GM21515 (cell line): ENCODE results near the gene LRMDA.

Experiments used
- ATAC-seq: cut with Tn5 transposase; IDR thresholded peaks from one replicate; pipeline ENCODE4 v1.9.1; 2021; ENCODE audit not compliant: unreplicated experiment

LRMDA gene

DNA sequence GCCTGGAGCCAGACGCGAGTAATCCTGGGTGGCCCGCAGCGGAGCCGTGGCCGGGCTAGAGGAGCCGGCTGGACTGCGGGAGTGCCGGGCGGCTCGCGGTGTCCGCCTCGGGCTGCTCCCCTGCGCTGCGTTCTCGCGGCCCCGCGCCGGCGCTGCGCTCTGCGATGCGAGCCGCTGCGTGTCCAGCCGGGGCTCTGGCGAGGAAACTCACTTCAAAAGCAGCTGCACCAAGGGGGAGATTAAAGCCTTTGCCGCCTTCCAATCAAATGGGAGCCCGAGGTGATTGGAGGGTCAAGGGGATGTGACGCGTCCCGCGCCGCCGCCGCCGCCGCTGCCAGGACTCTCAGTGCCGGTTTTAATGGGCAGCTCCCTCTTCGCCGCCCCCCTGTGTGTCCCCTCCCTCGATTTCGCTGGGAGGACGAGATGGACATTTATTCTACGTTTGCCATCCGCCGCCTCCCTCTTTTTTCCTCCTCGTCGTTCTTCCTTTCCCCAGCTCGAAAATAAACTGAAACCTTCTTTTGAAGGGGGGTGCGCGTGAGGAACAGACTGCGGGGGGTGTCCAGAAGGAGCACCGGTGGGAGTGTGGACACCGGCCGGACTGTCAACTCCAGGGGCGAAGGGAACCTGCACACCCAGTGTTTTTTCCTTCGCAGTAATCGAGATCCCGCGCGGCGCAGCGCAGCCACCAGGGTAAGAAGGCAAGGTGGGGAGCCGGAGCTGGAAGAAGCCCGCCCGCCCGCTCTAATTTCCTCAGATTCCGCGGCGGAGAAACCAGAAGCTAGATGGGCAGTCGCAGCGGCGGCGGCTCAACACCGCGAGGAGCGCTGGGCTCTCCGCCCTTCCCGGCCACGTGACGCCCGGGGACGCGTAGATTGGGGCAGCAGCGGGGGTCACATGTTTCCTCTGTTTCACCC, 29.6 kb upstream of the LRMDA start, which contains the start of gene ZNF503:
ZNF503 (minus strand) TSS at position 196 of the 917 bp plus-strand sequence. CDS start 345 bp downstream, outside the sequence.
- peak; percentile 48 for ATAC-seq

DNA sequence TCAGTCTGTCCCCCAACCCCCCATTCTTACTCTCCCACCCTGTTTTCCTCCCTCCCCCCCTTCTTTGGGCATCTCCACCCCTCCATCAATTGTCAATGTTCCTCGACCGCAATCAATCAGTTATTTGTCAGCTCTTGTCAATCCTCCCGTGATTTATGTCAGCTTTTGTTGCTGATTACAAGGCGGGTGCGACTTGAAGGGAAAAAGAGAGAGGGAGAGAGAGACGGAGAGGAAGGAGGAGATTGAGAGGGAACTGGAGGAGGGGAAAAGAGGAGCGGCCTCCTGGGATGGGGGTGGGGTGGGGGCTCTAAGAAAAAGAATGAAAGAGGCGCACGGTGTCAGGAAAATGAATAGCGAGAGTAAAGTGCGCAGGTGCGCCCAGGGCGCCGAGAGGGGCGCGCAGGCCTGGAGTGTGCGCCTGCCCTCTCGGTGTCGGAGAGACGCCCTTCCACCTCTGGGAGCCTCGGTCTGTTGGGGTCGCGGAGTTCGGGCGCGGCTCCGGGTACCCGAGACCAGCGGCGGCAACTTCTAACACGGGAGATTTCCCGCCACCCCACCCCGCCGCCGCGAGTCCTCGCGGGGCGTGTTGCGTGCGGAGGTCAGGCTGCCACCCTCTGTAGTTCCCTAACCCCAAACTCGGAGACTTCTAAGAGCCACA, 28.8 kb upstream of the LRMDA start:
- ATAC-seq = no peak

DNA sequence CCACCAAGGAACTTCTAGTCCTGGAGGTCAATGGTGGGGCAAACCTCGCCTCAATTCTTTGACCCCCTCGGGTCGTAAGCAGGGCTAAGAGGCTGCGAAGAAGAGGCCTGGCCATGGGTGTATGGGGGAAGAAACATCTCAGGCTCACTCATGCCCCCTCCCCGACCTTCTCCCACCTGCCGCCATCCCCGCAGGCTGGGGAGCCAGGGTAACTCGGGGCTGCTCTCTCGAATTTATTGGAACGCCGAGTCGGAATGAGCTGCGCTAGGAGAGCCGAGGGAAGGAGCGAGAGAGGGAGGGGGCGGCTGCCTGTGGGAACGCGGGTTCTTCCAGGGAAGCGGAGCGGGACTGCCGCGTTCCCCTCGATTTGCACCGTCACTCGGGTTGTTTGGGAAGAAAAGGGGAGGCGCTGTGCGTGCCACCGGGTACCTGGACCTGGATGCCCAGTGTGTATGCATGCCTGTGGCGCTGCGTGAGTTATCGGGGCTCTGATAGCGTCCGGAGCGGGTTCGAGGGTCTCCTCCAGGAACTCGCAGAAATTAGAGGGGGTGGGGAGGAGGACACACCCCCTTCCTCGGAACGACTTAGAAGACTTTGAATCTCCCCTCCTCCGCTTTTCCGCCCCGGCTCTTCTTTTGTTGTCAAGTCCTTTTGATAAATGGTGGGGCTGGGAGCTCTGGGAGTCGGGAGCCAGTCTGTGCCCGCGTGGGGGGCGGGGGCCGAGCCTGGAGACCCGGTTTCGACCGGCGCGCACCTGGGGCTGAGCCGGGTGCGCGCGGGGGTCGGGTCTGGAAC, 28.1 kb upstream of the LRMDA start:
- no peak for ATAC-seq

DNA sequence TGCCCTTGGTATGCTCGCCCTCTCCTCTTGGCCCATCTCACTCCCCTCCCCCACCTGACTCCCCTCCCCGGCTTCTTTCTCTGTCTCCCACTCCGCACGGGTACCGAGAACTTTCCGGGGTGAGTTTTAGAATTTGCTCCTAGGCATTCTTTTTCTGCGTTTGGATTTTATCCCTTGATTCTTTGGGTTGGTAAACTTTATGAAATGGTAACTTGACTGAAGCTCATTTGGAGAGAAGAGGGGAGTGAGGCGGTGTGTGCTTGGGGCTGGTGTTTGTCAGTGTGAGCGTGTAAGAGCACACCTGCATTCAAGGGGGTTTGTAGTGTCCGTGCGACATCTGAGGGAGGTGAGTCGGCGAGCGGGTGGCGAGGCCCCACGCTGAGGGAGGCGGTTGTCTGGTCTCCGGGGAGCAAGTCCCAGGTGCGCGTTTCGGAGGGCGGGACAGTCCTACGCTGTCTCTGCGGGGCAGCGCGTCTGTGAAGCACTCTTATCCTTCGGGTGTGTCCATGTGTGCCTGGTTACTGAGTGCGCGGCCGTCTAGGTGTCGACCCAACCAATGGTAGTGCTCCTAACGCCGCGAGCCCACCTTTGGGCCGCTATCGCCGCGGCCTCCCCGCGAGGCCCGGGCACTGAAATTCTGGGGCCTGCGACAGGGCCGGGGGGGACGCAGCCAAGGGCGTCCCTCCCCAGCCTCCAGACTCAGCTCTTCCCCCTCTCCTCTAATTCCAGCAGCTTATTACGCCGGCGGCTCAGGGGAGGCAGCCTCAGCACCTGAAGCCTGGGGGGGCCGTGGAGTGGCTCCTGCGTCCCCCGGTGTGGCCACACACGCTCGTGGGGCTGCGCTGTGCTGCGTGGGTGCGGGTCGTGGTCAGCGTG, 27.2 kb upstream of the LRMDA start:
- ATAC-seq = no peak

DNA sequence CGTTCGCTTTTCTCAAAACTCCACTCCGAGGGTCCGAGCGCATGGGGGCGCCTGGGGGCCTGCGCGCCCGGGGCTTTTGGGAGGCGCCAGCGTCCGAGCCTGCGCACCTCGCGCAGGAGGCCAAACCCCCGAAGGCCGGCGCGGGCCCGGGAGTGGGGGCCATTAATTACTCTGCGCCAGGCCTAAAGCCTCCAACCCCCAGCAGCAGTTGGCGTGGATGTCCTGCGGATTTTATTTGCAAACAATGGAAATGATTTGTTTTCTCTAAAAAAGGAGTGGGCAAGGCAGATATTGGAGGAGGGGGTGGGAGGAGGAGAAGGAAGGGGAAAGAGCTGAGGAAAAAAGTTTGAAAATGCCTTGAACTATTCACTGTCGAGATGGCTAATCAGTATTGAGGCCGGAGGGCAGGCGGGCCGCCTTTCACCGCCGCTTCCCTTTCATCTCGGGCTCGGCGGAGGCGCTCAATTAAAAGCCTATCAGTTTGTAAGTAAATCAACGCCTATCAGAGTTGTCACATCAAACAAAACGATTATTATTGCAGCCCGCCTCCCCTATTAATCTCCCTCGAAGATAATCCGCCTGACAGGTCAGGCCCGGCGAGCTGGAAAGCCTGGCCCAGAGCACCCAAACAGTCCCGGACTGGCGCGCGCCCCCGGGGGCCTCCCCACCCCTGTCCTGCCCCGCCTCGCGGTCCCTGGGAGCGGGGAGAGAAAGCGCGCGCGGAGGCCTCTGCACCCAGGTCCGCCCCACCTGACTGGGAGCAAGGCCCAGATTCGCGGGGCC, 26.4 kb upstream of the LRMDA start:
- no peak for ATAC-seq

DNA sequence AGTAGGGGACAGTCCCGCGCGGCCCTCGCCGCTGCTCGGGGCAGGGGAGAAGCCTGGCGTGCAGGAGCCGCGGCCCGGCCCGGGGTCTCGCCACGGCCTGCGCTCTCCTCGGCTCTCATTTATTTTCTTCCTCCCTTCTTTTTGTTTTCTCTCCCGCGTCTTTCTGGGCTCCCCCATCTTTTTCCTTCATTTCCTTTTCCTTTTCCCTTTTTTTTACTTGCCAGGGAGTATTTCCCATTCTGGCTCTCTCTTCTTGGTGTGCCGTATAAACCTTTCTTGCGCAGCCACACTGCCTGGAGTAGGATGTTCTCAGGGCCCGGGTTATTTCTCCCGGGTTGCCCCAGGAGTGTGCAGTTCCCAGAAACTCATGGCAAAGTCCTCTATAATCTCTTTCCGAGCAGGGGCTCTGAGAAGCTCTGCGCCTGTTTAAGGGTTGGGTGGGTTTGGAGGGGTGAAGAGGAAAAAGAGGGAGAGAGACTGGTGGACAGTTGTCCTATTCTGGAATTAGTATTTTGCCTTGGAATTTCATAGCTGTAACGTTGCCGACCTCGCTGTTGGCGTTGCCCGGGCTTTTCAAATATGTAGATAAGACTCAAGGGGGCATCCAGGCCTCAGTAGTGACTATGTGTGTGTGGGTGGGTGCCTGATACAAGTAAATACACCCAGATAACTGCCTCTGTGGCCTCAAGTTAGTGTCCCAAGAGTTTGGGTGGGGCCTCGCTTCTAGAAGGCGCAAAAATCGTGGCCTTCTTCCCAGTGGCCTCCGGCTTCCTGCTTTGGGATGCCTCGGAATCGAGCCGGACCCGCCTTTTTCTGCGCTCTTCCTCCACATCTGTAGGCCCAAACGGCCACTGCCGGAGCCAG, 25.6 kb upstream of the LRMDA start:
- no peak for ATAC-seq

DNA sequence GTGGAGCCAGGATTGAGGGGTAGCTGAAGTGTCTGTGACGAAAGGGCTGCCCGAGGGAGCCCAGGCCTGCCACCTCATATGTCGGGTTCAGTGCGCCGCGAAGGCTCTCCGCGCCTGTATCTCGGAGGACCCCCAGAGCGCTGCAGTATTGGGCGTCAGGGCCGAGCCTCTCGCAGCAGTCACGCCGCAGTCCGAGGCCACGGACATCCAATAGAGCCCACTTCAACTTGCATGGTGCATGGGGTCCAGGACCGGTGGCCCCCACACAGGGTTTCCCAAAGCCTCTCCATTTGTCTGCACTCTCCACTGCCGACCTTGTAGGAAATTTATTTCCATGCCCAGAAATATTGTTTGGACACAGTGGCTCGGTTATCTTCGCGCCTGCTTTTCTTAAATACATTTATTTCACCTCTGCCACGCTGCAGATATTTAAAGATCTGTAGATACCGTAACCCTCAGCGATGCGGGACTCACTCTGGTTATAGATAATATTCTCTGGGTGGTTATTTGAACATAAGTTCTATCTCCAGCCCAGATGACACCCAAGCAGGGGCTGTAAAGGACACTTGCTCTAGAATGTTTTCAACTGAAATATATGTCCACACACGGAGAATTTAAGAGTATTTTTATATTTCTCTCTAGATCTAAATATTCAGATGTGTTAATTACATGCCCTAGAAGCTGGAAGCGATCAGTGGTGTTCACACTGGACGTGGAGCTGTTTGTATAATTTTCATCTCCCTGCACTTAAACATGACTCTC, 24.8 kb upstream of the LRMDA start:
- no peak for ATAC-seq

DNA sequence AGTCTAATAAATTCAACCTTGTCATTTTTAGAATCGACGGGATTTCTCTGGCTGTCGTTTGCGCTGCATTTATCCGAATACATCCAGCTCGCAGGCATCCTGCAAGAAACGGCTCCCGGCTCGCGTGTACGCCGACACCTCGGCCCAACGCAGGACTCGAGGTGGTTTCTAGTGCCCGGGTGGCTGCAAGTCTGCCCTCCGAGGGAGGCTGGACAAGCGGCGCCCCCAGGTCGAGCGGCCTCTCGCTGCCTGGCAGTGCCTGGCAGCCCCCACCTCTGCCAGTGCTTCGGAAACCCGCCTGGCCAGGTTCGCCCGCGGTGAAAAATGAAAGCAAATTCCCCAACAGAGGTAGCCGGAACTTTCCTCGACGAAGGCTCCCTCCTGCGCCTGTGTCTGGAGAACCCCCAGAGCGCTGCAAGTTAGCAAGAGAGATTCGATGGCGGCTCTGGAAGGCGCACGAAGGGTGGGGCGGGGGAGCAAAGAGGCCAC, 24.2 kb upstream of the LRMDA start:
- no peak for ATAC-seq

DNA sequence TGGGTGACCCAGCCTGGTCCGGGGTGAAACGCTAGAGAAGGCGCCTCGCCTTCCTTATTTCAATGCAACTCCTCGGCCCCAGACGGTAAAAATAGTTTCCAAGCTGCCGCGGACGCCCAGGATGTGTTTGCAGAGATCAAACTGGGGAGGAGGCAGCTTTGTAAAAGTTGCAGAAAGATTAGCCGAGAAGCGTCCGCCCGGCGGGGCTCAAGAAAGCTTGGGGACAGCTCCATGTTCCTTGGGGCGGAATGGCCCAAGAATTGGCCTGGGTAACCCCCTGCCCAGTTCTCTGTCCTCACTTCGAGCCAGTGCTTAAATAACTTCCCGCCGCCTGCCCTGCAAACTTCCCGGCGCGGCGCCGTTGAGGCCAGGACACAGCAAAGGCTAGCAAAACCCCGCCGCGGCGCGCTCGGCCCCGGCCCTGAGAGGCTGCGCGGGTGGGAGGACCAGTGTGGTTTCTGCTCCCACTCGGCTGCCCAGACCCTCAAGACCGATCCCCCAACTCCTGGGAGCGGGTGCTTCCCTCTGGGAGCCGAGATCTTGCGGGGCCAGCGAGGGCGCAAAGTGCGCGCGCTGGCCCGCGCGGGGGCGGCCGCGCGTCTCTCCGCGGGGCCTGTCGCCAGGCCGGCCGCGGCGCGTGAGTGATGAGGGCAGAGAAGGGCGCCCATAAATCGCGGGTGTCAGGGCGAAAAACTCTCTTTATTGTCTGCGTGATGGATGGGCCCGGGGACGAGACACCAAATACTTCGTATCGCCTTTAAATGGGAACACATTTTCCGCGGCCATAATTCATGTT, 23.5 kb upstream of the LRMDA start:
- no peak for ATAC-seq

DNA sequence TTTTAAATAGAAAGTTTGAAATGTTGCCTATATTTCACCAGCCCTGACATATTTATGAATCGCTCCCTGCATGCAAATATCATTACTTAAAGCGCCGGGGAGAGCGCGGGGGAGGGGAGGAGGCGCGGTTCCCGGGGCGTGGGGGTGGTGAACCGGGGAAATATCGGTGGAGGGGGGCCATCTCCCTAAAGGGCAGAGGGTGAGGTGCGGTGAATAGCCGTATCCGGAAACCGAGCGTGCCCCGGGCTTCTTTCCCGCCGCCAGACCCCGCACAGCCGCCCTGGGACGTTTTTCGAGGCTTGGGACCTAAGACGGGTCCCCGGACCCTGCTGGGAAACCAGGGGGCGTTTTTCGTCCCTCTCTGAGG, 22.9 kb upstream of the LRMDA start:
- no peak for ATAC-seq

DNA sequence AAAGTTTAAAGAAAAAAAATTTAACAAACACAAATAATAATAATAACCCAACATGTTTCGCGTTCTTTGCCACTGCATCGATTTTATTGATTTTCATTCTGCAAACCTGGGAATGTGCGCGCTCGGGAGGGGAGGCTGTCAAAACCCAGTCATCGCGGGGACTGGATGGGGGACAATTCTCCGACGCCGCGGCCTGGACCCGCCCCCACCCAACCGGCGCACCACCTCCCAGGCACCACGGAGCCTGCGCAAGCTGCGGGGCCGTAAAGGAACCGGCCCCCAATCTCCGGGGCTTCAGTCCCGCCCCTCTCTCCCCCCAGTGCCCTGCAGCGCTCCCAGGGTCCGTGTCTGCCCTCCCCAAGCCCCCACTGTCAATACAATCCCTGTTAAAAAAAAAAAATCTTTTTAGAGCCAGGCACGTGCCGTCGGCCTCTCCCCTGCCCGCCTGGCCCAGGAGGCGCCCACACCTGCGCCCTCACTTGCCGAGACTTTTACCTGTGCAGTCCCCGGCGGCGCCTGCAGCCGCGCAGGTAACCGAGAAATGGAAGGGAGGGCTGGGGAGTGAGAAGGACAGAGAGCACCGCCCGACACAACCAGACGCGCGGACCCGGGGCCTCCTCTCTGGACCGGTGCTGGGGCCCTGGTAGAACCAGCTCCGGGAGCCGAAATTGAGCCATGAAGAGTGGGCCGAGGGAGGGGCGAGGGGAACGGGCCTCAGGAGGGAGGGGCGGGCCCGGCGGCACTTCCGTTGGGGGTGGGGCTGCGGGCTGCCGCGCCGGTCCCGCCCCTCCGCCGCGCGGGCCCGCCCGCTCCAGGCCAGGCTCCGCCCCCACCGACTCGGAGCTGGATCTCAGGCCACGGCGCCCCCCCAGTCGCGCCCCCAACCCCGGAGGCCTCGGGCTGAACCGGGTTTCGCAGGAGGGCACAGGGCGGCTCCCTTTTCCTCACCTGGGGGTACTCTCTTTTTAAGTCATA, 22.2 kb upstream of the LRMDA start:
- no peak for ATAC-seq

DNA sequence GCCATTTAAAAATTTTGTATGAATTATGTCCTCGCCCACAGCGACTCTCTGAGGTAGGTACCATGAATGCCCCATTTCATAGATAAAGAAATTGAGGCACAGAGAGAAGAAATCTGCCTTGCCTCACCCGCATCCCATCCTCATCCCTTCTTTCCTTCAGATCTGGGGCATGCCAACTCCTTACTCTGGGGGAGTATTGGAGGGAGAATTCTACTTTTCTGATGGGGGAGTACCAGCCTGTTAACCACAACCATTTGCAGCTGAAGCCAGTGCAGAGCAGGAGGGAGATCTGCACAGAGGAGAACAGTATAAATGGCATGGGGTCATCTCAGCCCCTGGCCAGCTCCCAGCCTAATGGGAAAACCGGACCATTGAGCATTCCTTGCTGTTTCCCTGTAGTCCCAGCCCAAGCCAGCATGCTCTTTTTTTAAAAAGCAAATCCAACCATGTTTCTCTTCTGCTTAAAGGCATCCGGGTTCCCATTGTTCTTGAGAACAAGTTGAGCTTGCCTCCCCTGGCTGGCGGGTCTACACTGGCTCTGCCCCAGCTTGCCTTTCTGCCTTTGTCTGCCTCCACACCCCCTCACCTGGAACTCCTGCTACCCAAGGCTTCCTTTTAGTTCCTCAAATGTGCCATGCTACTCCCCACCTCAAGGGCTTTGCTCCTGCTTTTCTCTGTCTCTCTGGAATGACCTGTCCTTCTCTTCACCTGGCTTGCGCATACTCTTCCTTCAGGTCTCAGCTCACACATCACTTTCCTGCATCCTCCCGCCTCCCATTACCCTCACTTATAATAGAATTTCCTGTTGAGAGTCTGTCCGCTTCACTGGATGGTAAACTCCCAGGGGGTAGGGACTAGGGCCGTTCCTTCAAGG, 21.1 kb upstream of the LRMDA start:
- no peak for ATAC-seq

DNA sequence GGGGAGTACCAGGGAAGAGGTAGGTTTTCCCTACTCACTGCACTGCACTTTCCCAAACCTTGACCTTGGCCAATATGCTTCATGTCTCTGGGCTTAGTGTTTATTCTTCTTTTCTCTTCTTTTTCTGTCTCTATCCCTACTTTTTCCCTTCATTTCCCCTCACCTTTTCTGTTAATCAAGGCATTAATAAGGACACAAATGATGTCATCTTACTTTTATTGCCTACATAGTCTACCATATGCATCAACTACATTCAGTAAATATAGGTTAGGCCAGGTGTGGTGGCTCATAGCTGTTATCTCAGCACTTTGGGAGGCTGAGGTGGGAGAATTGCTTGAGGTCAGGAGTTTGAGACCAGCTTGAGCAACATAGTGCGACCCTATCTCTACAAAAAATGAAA, 16.9 kb upstream of the LRMDA start:
- no peak for ATAC-seq

DNA sequence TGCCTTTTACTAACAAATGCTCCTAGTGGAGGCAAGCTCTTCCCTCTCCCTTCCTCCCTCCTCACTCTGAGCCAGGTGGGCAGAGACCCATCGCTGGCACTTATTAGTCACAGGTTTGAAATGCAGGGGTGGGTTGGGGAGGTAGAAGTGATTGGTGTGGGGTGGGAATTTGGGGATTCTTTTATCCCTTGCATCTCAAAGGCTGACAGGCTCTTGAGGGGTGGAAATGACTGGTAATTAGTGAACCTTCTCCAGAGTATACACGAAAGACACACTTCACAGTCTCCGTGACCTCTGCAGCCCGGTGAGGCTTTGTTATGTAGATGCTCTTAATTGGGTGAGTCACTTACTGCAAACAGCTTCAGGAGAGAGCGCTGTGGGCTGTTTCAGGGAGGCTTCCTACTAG, 13.9 kb upstream of the LRMDA start:
- ATAC-seq = no peak

DNA sequence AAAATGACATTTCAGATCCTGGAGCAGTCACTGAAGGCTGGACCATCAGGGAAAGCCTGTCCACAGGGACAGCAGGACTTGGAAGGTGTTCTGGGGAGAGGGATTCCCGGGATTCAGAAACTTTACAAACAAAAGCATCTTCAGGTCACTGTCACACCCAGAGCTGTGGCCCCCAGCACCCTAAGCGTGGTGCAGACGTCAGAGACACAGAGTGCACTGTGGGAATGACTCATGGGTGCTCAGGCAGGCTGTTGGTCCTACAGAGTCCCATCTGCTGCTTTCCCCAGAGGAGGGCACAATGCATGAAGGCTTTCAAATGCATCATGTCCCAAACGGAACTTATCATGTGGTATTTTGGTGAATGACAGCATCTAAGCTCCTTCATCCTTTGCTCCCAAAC, 13.1 kb upstream of the LRMDA start:
- no peak for ATAC-seq
